ENCODE data around the gene TTC23. TPM values are rescaled to one million over a fixed set of nuclear protein-coding genes. Genes with fewer than 3 reads are reported as not detected.
A peak's percentile ranks its signal among the peaks of the same experiment; 100 is the strongest.
"Not testable (repeated sequence)": the region's sequence is repeated elsewhere in the genome, so short reads cannot be mapped to it uniquely, and the experiment has no call there.

The TTC23 gene
- total RNA-seq, 1 experiment from 2014 or later, result 22.6 TPM

DNA sequence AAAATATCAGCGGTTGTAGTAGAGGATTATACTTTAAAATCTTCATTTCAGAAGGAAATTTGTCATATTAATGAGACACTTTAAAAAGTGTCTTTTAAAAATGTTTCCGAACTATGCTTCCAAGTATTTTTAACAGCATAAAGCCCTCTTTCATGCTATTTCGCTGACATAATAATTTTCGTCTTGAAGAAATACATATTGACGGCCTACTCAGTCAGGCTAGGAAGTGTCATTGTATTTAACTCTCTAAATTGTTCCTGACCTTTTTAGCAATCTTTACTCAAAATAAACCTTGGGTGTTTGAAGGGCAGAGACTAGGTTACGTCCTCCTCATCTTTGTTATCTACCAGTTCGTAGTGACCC is 1.1 kb upstream of the TTC23 start:
- DNase-seq (ENCODE audit: low read depth), result no peak

DNA sequence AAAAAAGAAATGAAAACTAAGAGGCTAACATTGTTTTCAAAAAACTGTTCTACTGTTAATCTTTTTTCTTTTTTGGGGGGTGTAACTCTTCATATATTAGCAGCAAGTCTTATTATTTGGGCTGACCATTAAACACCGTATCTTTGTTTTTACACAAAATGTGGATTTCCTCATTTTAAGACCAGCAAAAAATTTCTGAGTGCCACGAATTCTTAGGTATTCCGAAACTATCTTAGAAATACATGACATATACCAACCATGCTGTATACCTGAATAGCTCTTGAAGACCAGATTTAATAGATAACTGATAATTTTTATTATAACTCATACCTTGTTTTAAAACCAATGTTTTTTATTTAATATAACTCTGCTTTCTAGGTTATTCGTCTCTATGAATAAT is 620 bp upstream of the TTC23 start:
- DNase-seq (ENCODE audit: low read depth), result no peak

DNA sequence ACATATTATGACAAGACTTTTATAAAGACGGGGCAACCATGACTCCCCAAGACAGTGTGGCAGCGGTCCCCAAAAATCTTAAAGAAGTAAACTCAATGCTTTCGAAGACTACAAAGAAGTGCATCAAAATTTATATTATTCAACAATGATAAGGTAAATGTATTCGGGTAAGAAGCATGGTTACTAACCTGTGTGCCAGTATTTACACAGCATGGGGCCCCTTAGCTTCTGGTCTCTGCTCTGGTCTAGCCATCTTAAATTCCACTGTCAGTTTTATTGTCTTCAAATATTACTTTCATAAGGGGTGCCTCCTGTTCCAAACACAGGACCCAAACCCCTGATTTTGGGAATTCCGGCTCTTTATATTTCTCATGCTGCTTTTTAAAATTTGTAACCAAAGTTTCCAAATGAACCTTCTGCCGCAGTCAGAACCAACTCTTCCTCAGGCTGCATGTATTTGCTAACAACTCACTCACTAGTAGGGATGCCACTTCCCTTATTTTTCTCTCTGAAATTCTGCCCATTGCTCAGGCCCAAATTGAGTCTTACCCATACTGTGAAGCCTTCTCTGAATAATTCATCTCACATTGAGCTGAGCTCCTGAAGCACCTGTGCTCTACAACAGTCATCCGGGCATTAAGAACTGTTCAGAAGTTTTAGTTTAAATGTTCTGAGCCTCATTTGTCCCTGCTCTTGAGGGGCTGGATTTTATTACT is 1.2 kb downstream of the TTC23 start:
- no peak for DNase-seq (ENCODE audit: low read depth)

DNA sequence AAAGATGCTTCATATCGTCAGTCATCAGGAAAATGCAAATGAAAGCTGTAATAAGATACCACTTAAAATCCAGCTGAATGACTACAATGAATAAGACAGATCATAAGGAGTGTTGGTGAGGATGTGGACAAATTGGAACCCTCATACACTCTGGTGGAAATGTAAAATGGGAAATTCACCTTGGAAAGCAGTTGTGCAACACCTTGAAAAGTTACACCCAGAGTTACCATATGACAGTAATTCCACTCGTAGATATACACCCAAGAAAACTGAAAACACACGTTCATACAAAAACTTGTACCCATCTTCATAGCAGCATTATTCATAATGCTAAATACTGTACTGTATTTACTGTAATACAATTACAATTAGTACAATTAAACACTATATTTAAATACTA is 2.3 kb downstream of the TTC23 start:
- no peak for DNase-seq (ENCODE audit: low read depth)

DNA sequence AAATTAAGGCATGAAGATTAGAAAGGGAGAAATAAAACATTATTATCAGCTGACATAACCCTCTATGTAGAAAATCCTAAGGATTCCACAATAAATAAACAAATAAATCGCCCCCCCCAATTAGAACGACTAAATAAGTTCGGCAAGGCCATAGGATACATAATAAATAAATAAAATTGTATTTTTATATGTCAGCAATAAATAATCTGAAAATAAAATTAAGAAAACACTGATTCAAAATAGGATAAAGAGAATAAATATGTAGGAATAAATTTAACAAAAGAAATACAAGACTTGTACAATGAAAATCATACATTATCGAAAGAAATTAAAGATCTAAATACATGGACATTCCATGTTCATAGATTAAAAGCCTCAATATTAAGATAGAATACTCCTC is 5.1 kb downstream of the TTC23 start:
- DNase-seq (ENCODE audit: low read depth), result no peak

DNA sequence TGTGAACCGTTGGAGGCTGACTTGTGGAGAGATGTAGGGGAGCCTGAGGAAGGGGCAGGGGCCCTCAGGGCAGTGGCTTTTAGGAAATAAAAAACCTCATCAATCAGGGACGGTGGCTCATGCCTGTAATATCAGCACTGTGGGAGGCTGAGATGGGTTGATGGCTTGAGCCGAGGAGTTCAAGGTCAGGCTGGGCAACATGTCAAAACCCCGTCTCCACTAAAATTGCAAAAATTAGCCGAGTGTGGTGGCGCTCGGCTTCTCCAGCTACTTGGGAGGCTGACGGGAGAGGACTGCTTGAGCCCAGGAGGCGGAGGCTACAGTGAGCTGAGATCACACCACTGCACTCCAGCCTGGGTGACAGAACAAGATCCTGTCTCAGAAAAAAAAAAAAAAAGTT is 7.6 kb downstream of the TTC23 start:
- DNase-seq (ENCODE audit: low read depth), result no peak

DNA sequence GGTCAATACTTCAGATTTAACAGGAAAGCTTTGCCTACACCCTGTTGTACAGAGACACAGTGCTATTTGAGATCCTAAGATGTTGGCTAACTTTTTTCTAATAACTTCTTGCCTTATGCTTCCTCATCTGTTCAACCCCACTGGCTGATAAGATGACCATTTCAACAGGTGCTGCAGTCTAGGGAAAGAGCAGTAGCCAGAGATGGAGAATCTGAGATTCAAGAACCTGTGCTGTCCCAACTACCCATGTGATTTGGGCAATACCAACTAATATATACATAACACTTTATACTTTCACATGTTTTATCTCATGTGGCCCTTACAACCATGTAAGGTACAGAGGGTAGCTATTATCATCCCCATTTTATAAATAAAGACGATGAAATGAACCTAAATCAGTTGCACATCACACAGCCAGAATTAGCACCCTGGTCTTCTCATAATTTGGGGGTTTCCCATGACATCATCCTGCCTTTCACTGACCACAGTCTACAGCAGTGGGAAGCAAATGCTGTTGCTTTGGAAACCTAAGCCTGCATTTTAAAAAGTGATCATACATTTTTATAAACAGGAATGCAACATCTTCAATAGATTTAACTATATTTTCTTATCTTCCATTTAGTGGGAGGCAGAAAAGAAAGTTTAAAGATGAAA is 9.7 kb downstream of the TTC23 start:
- no peak for DNase-seq (ENCODE audit: low read depth)

DNA sequence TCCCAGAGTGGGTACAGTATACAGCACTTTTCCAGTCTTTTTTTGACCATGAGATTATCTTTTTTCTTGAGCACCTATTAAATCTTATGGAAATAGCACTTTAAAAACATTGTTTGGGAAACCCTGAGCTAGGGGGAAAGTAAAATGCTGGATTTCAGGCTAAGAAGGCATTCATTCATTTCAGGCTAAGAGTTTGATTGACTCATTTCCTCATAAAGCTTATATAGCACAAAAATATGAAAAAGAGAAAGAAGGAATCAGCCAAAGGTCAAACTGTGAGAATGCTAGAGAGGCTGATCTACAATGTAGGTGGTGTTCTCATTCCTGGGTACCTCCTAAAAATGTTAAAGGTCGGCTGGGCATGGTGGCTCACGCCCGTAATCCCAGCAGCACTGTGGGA is 10.5 kb downstream of the TTC23 start:
- DNase-seq (ENCODE audit: low read depth), result no peak

DNA sequence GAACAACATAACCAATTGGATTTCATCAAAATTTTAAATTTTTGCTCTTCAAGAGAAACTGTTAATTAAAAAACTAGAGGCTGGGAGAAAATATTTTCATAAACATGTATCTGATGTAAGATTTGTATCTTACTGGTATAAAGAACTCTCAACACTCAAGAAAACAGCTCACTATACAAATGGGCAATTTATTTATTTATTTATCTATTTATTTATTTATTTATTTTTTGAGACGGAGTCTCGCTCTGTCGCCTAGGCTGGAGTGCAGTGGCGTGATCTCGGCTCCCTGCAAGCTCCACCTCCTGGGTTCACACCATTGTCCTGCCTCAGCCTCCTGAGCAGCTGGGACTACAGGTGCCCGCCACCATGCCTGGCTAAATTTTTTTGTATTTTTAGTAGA is 15.2 kb downstream of the TTC23 start:
- not testable (repeated sequence) for DNase-seq (ENCODE audit: low read depth)

DNA sequence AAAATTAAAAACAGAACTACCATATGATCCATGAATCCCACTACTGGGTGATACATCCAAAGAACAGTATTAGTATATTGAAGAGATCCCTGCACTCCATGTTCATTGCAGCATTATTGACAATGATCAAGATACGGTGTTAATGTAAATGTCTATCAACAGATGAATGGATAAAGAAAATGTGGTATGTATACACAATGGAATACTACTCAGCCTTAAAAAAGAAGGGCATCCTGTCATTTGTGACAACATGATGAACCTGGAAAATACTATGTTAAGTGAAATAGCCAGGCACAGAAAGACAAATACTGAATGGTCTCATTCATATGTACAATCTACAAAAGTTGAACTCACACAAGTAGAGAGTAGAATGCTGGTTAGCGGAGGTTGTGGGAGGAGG is 16.6 kb downstream of the TTC23 start:
- DNase-seq (ENCODE audit: low read depth), result no peak

DNA sequence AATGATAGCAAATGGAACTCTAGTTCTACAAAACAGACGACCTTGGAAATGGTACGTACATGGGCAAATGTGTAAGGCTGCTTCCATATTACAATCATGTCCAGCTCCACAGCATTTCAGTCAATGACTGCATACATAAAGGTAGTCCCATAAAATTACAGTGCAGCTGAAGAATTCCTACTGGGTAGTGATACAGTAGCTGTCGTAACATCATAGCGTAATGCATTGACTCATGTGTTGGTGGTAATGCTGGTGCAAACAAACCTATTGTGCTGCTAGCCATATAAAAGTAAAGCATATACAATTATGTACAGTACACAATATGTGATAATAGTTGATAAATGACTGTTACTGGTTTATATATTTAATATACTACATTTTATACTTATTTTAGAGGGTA is 18.5 kb downstream of the TTC23 start:
- no peak for DNase-seq (ENCODE audit: low read depth)

DNA sequence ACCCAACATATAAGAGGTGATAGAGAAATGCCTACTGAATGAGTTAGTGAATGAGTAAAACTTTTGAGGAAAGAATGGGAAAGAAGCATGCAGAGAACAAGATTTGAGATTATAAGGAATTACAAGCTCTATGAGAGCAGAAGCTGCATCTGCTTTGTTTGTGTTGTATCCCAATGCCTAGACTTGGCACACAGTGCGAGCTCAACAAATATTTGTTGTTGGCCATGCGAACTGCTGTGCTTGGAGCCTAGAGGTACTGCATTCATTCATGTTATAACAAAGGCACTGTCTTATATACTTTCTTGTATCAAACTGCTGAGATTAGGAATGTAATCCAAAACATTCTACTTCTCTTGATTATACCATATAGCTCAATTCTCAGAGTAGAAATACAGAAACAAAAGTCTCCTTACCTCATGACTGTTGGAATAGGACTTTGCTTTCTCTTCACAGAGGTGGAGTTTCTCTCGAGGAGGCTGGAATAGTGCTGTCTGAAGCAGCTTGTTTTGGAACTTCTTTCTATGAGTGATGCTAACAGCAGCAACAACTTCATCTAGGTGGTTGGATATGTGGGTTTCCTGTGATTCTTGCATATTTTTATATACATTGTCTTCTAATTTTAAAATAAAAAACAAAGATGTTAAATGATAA is 21.1 kb downstream of the TTC23 start:
- DNase-seq (ENCODE audit: low read depth), result no peak

DNA sequence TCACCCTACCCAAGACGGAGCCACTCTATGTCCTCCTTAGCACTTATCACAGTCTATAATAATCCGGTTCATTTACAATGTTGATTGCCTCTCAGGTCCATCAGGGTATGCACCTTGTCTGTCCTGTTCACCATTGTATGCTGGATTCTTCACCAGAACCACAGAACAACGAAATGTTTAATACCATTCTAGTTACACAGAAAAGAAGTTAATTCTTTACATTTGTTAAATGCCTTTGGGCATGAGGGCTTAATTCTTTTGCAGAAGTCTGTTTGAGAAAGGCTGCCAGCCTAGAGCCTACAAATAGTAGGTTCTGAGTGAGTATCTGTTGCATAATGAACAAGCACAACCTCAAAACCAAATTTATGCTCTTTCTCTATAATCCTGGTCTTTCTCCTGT is 22.6 kb downstream of the TTC23 start:
- DNase-seq (ENCODE audit: low read depth), result no peak

DNA sequence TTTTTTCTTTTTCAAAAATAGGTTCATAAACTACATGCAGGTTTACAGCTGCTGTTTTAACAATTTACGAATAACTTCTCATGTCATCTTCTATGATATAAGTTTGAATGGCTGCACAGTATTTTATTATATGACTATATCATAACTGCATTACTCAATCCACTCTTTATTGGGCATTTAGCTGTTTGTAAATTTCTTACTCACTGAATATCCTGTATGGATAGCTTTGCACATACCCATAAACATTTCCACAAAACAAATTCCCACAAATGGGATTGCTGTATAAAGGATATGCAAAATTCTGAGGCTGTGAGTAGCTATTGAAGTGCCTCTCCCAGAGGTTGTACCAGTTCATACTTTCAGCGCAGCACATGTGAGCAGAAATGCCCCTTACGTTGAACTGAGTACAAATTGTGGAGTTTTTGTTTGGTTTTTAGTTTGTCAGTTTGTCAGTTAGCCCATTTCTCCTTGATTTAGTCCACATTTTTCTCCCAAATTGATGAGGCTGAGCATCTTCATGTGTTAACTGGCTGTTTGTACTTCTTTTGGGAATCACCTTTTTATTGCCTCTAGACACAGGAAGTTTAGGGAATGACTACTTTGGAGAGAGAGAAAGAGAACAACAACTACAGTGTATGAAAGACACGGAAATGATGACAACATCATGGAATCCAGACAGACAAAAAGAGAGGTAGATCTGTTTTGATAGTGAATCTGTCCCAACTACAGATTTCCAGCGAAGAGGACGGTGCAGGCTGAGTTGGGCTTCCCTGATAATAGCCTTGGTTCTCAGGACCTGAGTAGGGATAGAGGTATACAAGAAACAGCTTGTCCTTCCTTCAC is 24.8 kb downstream of the TTC23 start:
- no peak for DNase-seq (ENCODE audit: low read depth)

DNA sequence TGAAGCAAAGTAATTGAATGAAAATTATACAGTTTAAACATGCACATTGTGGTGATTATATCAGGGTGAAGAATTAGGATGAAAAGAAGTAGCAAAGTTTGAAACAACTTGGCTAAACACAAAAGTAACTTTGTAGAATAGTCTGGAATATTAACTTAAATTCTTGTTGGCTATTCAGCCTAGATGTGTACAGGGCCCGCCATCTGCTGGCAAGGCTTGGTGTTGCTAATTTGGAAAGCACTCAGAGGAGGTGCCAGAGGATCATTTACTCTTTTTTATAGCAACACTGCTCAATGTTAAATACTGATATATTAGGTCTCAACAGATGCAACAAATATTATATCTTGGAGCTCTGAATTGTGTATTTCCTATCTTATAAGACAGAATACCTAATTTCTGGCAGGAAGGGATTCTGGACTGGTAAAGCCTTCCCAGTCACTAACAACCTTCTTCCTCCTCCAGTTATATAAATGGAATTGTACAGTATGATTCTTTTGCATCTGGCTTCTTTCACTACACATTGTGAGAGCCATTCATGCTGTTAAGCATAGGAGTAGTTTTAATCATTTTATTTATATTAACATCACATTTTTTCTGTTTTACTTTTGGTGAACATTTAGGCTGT is 36.1 kb downstream of the TTC23 start:
- DNase-seq (ENCODE audit: low read depth), result peak; percentile 57

DNA sequence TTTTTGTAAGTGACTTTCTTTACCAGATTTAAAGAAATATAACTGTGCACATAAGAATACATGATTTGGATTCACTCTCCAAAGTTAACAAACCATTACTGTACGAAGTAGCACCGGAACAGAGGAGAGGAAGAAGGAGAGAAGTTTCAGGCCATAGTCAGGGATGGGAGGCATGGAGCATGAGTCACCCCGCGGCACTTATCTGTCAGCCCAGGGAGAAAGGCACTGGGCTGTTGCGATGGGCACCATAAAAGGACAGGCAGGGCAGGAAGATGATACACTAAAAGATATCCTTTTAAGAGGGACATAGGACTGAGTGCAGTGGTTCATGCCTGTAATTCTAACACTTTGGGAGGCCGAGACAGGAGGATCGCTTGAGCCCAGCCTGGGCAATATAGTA is 37.0 kb downstream of the TTC23 start:
- peak; percentile 28 for DNase-seq (ENCODE audit: low read depth)

DNA sequence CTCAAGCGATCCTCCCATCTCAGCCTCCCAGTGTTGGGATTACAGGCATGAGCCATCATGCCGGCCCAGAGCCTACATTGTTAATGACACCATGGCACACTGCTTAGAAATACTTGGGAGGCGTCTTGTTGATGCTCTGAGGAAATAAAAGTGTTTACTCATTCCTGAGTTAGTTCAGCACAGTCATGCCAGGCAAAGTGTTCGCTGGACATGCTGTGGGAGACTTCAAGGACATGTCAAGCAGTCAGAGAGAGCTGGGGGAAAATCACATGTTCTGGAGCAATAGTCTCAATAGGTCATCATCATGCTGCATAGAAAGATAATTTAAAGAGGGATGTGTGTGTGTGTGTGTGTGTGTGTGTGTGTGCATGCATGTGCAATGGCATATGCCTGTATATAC is 37.5 kb downstream of the TTC23 start:
- DNase-seq (ENCODE audit: low read depth), result peak; percentile 34

DNA sequence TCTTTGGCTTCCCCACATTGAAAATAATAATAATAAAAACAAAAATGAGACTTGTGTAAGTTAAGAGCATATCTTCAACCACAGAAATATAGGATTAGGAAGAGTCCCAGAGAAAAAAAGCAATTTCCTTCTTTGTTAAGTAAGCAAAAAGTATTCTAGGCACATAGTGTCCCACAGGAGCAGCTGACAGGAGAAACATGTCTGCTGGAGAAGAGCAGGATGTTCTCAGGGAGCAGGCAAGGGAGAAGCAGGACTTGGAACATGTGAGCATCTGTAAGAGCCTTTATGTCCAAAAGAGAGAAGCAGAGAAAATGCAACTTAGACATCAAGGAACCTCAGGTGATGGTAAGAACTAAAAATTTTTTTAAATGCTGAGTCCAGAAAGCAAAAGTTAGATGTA is 39.0 kb downstream of the TTC23 start:
- no peak for DNase-seq (ENCODE audit: low read depth)

DNA sequence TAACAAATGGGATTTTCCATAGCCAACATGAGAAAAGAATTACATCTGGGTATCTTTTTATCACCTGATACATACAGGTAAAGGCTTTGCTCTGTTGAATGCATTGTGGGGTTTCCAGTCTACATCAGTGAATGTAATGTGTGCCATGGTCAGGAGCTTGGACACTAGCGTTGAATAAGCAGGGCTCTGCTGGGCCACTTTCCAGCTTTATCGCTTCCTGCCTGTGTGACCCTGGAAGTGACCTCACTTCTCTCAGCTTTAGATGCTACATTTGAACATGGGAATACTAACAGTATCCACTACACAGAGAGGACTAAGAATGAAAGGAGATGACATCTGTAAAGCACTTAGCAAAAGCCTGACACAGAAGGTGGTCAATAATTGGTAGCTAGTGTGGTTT is 40.1 kb downstream of the TTC23 start:
- DNase-seq (ENCODE audit: low read depth), result no peak

DNA sequence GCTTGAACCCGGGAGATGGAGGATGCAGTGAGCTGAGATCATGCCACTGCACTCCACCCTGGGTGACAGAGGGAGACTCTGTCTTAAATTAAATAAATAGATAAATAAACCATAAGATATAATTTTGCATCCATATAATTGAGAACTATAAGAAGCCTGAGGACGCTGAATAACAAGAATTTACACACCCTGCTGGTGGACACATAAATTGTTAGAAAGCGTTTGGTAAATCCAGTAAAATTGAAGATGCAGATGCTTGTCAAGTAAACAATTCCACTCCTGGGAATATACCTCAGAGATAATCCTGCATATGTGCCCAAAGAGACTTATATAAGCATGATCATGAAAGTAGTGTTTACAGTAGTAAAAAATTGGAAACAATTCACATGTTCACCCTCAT is 41.7 kb downstream of the TTC23 start:
- DNase-seq (ENCODE audit: low read depth), result no peak

DNA sequence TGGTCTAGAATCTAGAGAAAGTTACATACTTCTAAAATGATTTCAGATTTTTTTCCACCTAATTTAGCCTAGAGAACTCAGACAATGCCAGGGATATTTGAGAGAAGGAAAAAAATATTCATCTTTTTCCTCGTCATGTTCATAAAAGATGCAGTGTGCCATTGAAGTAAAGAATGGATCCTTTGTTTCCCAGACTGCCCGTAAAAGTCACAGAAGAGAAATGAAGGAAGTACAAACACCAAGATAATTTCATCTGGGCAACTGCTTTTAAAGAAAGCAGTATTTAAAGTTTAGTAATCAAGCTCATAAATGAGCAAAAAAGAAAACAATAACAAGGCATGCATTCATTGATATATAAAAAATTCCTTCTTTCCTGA is 47.2 kb downstream of the TTC23 start:
- no peak for DNase-seq (ENCODE audit: low read depth)
